NK-92 (cell line): ENCODE data around the gene INTS2.
"Not testable (repeated sequence)": the region's sequence is repeated elsewhere in the genome, so short reads cannot be mapped to it uniquely, and the experiment has no call there.

Source experiments
- DNase-seq: peaks from one replicate; lab custom pipeline; 2025; ENCODE audit not compliant: unreplicated experiment; lab: John Stamatoyannopoulos, UW

The INTS2 gene

GRCh38 chr17:61897548-61898180 lies 30.1 kb downstream of the INTS2 start:
- no peak for DNase-seq

GRCh38 chr17:61895391-61895790 lies 32.4 kb downstream of the INTS2 start:
- no peak for DNase-seq

GRCh38 chr17:61894310-61894709 lies 33.5 kb downstream of the INTS2 start:
- not testable (repeated sequence) for DNase-seq

- DNase-seq: not testable (repeated sequence)
Observed at GRCh38 chr17:61887733-61888132, 40.0 kb downstream of the INTS2 start.

- not testable (repeated sequence) for DNase-seq
Observed at GRCh38 chr17:61885865-61886264, 41.9 kb downstream of the INTS2 start.

GRCh38 chr17:61884864-61885263 lies 42.9 kb downstream of the INTS2 start:
- DNase-seq: no peak

GRCh38 chr17:61880589-61881102 lies 47.1 kb downstream of the INTS2 start:
- DNase-seq: no peak

GRCh38 chr17:61878984-61879612 lies 48.7 kb downstream of the INTS2 start:
- no peak for DNase-seq

GRCh38 chr17:61878520-61878919 lies 49.3 kb downstream of the INTS2 start:
- no peak for DNase-seq

GRCh38 chr17:61877837-61878236 lies 49.9 kb downstream of the INTS2 start:
- no peak for DNase-seq

- DNase-seq: no peak
Observed at GRCh38 chr17:61875804-61876203, 52.0 kb downstream of the INTS2 start.

- DNase-seq: no peak
Observed at GRCh38 chr17:61875285-61875684, 52.5 kb downstream of the INTS2 start.

- no peak for DNase-seq
Observed at GRCh38 chr17:61874075-61874474, 53.7 kb downstream of the INTS2 start.

- DNase-seq: no peak
Observed at GRCh38 chr17:61872099-61872498, 55.7 kb downstream of the INTS2 start.

- DNase-seq: no peak
Observed at GRCh38 chr17:61869138-61869537, 58.6 kb downstream of the INTS2 start.

- no peak for DNase-seq
Observed at GRCh38 chr17:61868074-61868473, 59.7 kb downstream of the INTS2 start.

GRCh38 chr17:61867033-61867432 lies 60.7 kb downstream of the INTS2 start:
- no peak for DNase-seq

GRCh38 chr17:61863801-61864126 lies 64.0 kb downstream of the INTS2 start:
- DNase-seq: no peak

GRCh38 chr17:61862975-61863800 lies 64.6 kb downstream of the INTS2 start, which contains the start of gene BRIP1:
Gene BRIP1 (minus strand): TSS chr17:61863528. CDS start chr17:61861539, 1,989 bp downstream.
- peak; percentile 34 for DNase-seq

GRCh38 chr17:61862105-61862574 lies 65.6 kb downstream of the INTS2 start:
- DNase-seq: no peak

- not testable (repeated sequence) for DNase-seq
Observed at GRCh38 chr17:61860397-61860796, 67.4 kb downstream of the INTS2 start.

GRCh38 chr17:61856035-61856434 lies 71.7 kb downstream of the INTS2 start:
- DNase-seq: no peak
